IMR-90 (cell line): ENCODE results near the gene XYLT2. TPM values are rescaled to one million over a fixed set of nuclear protein-coding genes. Genes with fewer than 3 reads are reported as not detected.

Source experiments
- ATAC-seq: fragments of 200-7000 bp; cut with Tn5 transposase; 2 replicates; pipeline ENCODE4 v1.9.1; 2020; ENCODE audit warnings: low read depth, mild to moderate bottlenecking, moderate library complexity
- BruUV-seq: library from RNA; stranded (reverse); fragments of 400-500 nt; replicated peaks from 2 replicates; lab custom pipeline; 2021; lab: Mats Ljungman, UMichigan
- CTCF ChIA-PET: fragments of 300-600 bp; formaldehyde crosslinking; extraction: SDS; loops from one replicate; lab custom pipeline; 2021; ENCODE audit warnings: antibody characterized with exemption; lab: Yijun Ruan, JAX
- POLR2A ChIA-PET: fragments of 300-600 bp; sonication (Branson Sonifier 250); formaldehyde crosslinking; loops from one replicate; lab custom pipeline; 2022; ENCODE audit warnings: antibody characterized with exemption; ENCODE audit not compliant: unreplicated experiment; lab: Charles Lee
- DNase-seq: peaks from one replicate; pipeline ENCODE4 v3.0.0; 2013
- H2AFZ ChIP-seq: replicated peaks from 2 replicates; pipeline ENCODE3; 2013; ENCODE audit warnings: low read length, mild to moderate bottlenecking; ENCODE audit not compliant: poor library complexity
- H2AK5ac ChIP-seq: 2 replicates; pipeline ENCODE4 v1.6.1; 2013; ENCODE audit warnings: low read depth, low read length, inconsistent platforms
- H2AK9ac ChIP-seq: replicated peaks from 2 replicates; pipeline ENCODE3; 2013; ENCODE audit warnings: mild to moderate bottlenecking, low read depth, low read length, moderate library complexity; ENCODE audit not compliant: poor library complexity
- H2BK120ac ChIP-seq: 2 replicates; pipeline ENCODE4 v1.6.1; 2013; ENCODE audit warnings: low read depth, low read length, inconsistent platforms
- H2BK15ac ChIP-seq: 3 replicates; pipeline ENCODE4 v1.6.1; 2013; ENCODE audit warnings: low read depth, low read length, inconsistent platforms
- H2BK20ac ChIP-seq: 2 replicates; pipeline ENCODE4 v1.6.1; 2013; ENCODE audit warnings: low read depth, mild to moderate bottlenecking, inconsistent platforms, low read length, moderate library complexity
- H2BK5ac ChIP-seq: 2 replicates; pipeline ENCODE4 v1.6.1; 2013; ENCODE audit warnings: mild to moderate bottlenecking, low read depth, low read length, inconsistent platforms; ENCODE audit not compliant: poor library complexity, severe bottlenecking
- H3K14ac ChIP-seq: replicated peaks from 2 replicates; pipeline ENCODE4 v1.6.1; 2013; ENCODE audit warnings: low read depth, low read length, inconsistent platforms
- H3K18ac ChIP-seq: 2 replicates; pipeline ENCODE4 v1.6.1; 2013; ENCODE audit warnings: low read depth, low read length, control low read depth
- H3K23ac ChIP-seq: 2 replicates; pipeline ENCODE4 v1.6.1; 2013; ENCODE audit warnings: low read depth, low read length, inconsistent platforms
- H3K27ac ChIP-seq: 2 replicates; pipeline ENCODE4 v1.5.1; 2013; ENCODE audit warnings: mild to moderate bottlenecking, control low read depth, low read length; ENCODE audit not compliant: insufficient read depth
- H3K27me3 ChIP-seq: 2 replicates; pipeline ENCODE4 v1.6.1; 2013; ENCODE audit warnings: low read length; ENCODE audit not compliant: control insufficient read depth, insufficient read depth
- H3K36me3 ChIP-seq: 2 replicates; pipeline ENCODE4 v1.6.1; 2013; ENCODE audit warnings: low read length, mixed read lengths; ENCODE audit not compliant: control insufficient read depth, insufficient read depth
- H3K4ac ChIP-seq: 2 replicates; pipeline ENCODE4 v1.6.1; 2013; ENCODE audit warnings: low read depth, low read length, inconsistent platforms
- H3K4me1 ChIP-seq: 2 replicates; pipeline ENCODE4 v1.6.1; 2013; ENCODE audit warnings: low read length, mixed read lengths; ENCODE audit not compliant: control insufficient read depth, insufficient read depth
- H3K4me2 ChIP-seq: 2 replicates; pipeline ENCODE4 v1.6.1; 2013; ENCODE audit warnings: low read depth, mild to moderate bottlenecking, control low read depth, low read length, moderate library complexity
- H3K4me3 ChIP-seq: 2 replicates; pipeline ENCODE4 v1.5.1; 2013; ENCODE audit warnings: low read depth, mild to moderate bottlenecking, control low read depth, low read length, moderate library complexity; ENCODE audit not compliant: insufficient read depth
- H3K56ac ChIP-seq: 2 replicates; pipeline ENCODE4 v1.6.1; 2013; ENCODE audit warnings: low read length, inconsistent platforms; ENCODE audit not compliant: insufficient read depth; ENCODE audit errors: extremely low read depth
- H3K79me1 ChIP-seq, 2 experiments: 2 replicates each; pipeline ENCODE4 v1.6.1; 2013; ENCODE audit warnings: low read length in 2 of 2, inconsistent platforms in 1 of 2, low read depth in 1 of 2
- H3K9ac ChIP-seq: 2 replicates; pipeline ENCODE4 v1.6.1; 2013; ENCODE audit warnings: low read depth, low read length, control low read depth
- H3K9me1 ChIP-seq: 2 replicates; pipeline ENCODE4 v1.6.1; 2013; ENCODE audit warnings: low read length, inconsistent platforms; ENCODE audit not compliant: insufficient read depth
- H3K9me3 ChIP-seq: 2 replicates; pipeline ENCODE4 v1.6.1; 2013; ENCODE audit warnings: low read length; ENCODE audit not compliant: control insufficient read depth, insufficient read depth
- H4K20me1 ChIP-seq: 2 replicates; pipeline ENCODE4 v1.6.1; 2013; ENCODE audit warnings: low read length, inconsistent platforms; ENCODE audit not compliant: insufficient read depth
- H4K5ac ChIP-seq: 2 replicates; pipeline ENCODE4 v1.6.1; 2013; ENCODE audit warnings: mild to moderate bottlenecking, low read depth, low read length, control low read depth
- H4K8ac ChIP-seq, 2 experiments: 2 replicates each; pipeline ENCODE4 v1.6.1; 2013; ENCODE audit warnings: low read depth in 2 of 2, low read length in 2 of 2, control low read depth in 1 of 2, inconsistent platforms in 1 of 2
- H4K91ac ChIP-seq: 2 replicates; pipeline ENCODE4 v1.6.1; 2013; ENCODE audit warnings: low read depth, low read length, inconsistent platforms; ENCODE audit not compliant: insufficient read depth
- BHLHE40 ChIP-seq: fragments of 150-350 bp; IDR thresholded peaks from 2 replicates; pipeline ENCODE4 v1.6.1; 2016; ENCODE audit warnings: mild to moderate bottlenecking, low read depth, low read length
- CEBPB ChIP-seq: IDR thresholded peaks from 2 replicates; pipeline ENCODE4 v1.6.1; 2012; ENCODE audit warnings: low read depth, low read length, improper control_type of control experiment
- CHD1 ChIP-seq: IDR thresholded peaks from 2 replicates; pipeline ENCODE4 v1.6.1; 2012; ENCODE audit warnings: low read depth, low read length, improper control_type of control experiment
- FOS ChIP-seq: fragments of 150-350 bp; IDR thresholded peaks from 2 replicates; pipeline ENCODE4 v1.6.1; 2016; ENCODE audit warnings: low read depth, low read length
- MXI1 ChIP-seq: IDR thresholded peaks from 2 replicates; pipeline ENCODE4 v1.6.1; 2012; ENCODE audit warnings: low read depth, mild to moderate bottlenecking, low read length, moderate library complexity, borderline replicate concordance
- POLR2A ChIP-seq: IDR thresholded peaks from 2 replicates; pipeline ENCODE4 v1.6.1; 2012; ENCODE audit warnings: mild to moderate bottlenecking, low read depth, low read length
- RAD21 ChIP-seq: IDR thresholded peaks from 2 replicates; pipeline ENCODE4 v1.6.1; 2012; ENCODE audit warnings: low read length, improper control_type of control experiment
- RCOR1 ChIP-seq: IDR thresholded peaks from 2 replicates; pipeline ENCODE4 v1.6.1; 2012; ENCODE audit warnings: mild to moderate bottlenecking, low read length, improper control_type of control experiment; ENCODE audit not compliant: insufficient replicate concordance
- SMC3 ChIP-seq: fragments of 150-350 bp; IDR thresholded peaks from 2 replicates; pipeline ENCODE4 v1.6.1; 2016; ENCODE audit warnings: low read depth, mild to moderate bottlenecking, antibody characterized with exemption, low read length, moderate library complexity
- WGBS, 2 experiments: methylation state at CpG; one replicate each; pipeline versions ENCODE4 v1.1.5 to v1.1.7; 2013; ENCODE audit warnings: missing lambda C conversion rate in 2 of 2; ENCODE audit not compliant: insufficient read length in 1 of 2; ENCODE audit errors: extremely low coverage in 2 of 2; 5-methylcytosine and 5-hydroxymethylcytosine counted together
- dilution Hi-C: fragments of 300-500 bp; cut with HindIII; formaldehyde crosslinking; loops from one replicate; pipeline ENCODE4 v1.14.3; 2018; ENCODE audit warnings: low sequenced_read_pairs; ENCODE audit not compliant: unreplicated experiment
- in situ Hi-C: fragments of 300-500 bp; cut with MboI; formaldehyde crosslinking; loops from 3 replicates; pipeline ENCODE4 v1.14.3; 2019; ENCODE audit warnings: low sequenced_read_pairs, inconsistent platforms, mixed read lengths
- intact Hi-C: fragments of 100-400 bp; cut with micrococcal nuclease; formaldehyde crosslinking; loops from 2 replicates; pipeline ENCODE4 v1.10.0; 2022
- polyA plus RNA-seq, 3 experiments: library from polyadenylated mRNA; depleted of rRNA; stranded (reverse); fragments of >200 nt; gene quantifications; 2 replicates each; pipeline ENCODE4 v1.2.3, GENCODE V29; 2012; ENCODE audit warnings: low replicate concordance in 1 of 3
- total RNA-seq: library from RNA; depleted of rRNA; stranded (reverse); fragments of >200 nt; gene quantifications from 2 replicates; pipeline ENCODE4 v1.2.3, GENCODE V29; 2012

The XYLT2 gene
- total and polyA plus RNA-seq, 2 of the 4 experiments (the other 2 are of a cell fraction): 27.7 to 31.9 TPM

DNA sequence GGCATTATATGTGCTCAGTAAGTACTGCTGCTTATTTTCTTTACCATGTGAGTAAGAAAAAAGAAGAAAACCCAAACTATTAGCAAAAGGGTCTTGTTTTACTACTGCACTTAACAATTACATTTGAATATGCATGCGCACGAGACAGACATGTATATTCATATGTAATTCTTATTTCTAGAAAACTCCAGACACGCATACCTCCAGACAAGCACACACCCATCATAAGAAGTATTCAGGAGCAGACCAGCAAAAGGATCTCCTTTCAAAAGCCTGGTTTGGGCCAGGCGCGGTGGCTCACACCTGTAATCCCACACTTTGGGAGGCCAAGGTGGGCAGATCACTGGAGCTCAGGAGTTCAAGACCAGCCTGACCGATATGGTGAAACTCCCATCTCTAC is 43.6 kb downstream of the XYLT2 start:
- Histone ChIP-seq H2AK5ac (no peak overlapping the region), H2BK5ac (no peak overlapping the region), H2BK120ac (no peak overlapping the region), H3K9ac (no peak overlapping the region), H3K9me3 (no peaks in the 10 kb centered on the region), H3K9me1 (peaks cover 10% of the 10 kb centered on the region; the same call in 1 of the 2 replicates), H3K4me2 (no peak overlapping the region), H2AK9ac (no peak overlapping the region), H3K4me1 (no peaks in the 10 kb centered on the region), H3K4ac (no peak overlapping the region), H3K14ac (no peak overlapping the region), H2BK15ac (no peak overlapping the region), H4K20me1 (peaks cover 62% of the 10 kb centered on the region), H3K56ac (no peak overlapping the region), H3K4me3 (no peak overlapping the region), H3K36me3 (peaks cover 81% of the 10 kb centered on the region), H4K8ac (no peak overlapping the region), H4K91ac (no peak overlapping the region), H2AFZ (no peak overlapping the region), H3K27ac (no peak overlapping the region), H3K23ac (no peak overlapping the region), H4K5ac (no peak overlapping the region), H3K18ac (no peak overlapping the region), H3K79me1 (peaks cover 74 to 91% of the 10 kb centered on the region in 2 experiments), H3K27me3 (no peaks in the 10 kb centered on the region), H2BK20ac (no peak overlapping the region)
- dilution Hi-C loops: no loop called here
- no peak for ATAC-seq
- in situ Hi-C loops: no loop called here
- ChIA-PET POLR2A (no interaction called here), CTCF (no interaction called here)
- no CpG with 5 or more reads among the region's 6 CpGs for WGBS, 2 experiments
- no TSS peak for BruUV-seq
- intact Hi-C loops: no loop called here
- DNase-seq: no peak
- TF ChIP-seq CEBPB (no peak), RAD21 (no peak), CHD1 (no peak), RCOR1 (no peak), MXI1 (no peak), BHLHE40 (no peak), FOS (no peak), POLR2A (no peak), SMC3 (no peak)
